G401 (cell line): ENCODE data around the gene PTPRN2. TPM values are rescaled to one million over a fixed set of nuclear protein-coding genes. Genes with fewer than 3 reads are reported as not detected.
"Not testable (repeated sequence)": the region's sequence is repeated elsewhere in the genome, so short reads cannot be mapped to it uniquely, and the experiment has no call there.

Experiments used
- DNase-seq: peaks from one replicate; pipeline ENCODE4 v3.0.0-alpha.2; 2015; ENCODE audit warnings: low spot score
- in situ Hi-C: cut with HindIII; loops from 2 replicates; pipeline ENCODE4 v1.10.0; 2016; ENCODE audit warnings: low sequenced_read_pairs, mixed read lengths
- total RNA-seq: library from RNA; depleted of rRNA; stranded (reverse); fragments of >200 nt; shearing (Covaris generic); gene quantifications from 2 replicates; pipeline ENCODE4 v1.2.3, GENCODE V29; 2014; rRNA removed

The PTPRN2 gene
- total RNA-seq: not detected in 2 replicates

DNA sequence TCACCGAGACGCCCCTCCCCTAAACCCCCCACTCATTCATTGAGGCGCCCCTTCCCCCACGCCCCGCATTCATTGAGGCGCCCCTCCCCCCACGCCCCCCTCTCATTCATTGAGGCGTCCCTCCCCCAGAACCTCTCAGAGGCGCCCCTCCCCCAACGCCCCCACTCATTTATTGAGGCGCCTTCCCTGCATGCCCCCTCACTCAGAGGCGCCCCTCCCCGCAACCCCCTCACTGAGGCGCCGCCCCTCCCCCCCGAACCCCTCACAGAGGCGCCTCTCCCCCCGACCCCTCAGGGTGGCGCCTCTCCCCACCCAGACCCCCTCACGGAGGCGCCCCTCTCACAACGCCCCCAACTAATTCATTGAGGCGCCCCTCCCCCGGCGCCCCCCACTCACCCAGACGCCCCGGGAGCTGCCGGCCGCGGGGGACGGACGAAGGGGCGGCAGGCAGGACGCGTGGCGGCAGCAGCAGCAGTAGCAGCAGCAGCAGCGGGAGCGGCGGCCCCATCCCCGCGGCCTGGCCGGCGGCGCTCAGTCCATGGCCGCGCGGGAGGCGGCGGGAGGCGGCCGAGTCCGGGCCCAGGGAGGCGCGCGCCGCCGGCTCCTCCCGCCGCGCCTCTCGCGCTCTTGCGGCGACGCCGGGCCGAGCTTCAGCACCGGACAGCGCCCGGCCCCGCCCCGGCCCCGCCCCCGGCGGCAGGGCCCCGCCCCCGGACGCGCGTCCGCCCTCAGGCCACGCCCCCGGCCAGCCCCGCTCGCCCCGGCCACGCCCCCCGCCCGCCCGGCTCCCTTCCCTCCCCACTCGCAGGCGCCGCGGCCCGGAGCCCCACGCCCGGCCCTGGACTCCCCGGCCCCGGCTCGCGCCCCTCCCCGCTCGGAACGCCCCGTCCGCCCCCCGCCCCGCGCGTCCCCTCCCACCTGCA, at the start of gene PTPRN2:
TSS of gene PTPRN2 (minus strand) at position 662 of the 923 bp plus-strand sequence.
- in situ Hi-C loops: no loop called here
- DNase-seq: peak; percentile 78

DNA sequence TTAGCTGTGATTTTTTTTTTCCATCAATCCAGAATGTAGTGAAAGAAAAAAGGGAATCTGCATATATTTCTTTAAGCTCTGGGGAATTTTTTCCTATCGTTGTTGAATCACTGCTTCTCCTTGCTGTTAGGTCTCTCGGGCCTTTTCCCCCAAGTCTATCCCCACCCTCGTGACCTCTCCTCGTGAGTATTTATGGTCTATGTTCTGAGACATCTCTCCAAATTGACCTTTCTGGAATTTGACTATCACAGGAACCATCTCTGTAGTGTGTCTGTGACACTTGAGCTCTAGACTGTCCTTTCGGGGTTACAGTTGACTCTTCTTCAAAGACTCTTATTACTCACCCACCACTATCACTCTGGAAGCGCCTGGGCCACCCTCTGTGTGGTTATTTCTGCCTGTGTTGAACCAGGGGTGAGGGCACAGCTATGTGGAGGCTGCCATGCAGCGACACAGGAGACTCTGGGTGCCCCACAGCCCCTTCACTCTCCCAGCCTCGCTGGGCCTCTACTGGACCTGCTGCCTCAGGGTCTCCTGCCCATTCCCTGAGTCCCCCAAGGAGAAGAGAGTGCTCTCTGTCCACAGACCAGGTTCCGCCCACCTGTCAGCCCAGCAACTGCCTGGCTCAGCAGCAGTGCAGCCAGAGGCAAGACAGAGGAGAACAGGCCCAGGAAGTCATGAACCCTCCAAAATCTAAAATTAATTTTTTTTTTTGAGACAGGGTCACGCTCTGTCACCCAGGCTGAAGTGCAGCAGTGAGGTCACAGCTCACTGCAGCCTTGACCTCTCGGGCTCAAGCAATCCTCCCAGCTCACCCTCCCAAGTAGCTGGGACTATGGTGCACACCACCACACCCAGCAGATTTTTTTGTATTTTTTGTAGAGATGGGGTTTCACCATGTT, 45.7 kb upstream of the PTPRN2 start:
- in situ Hi-C loops: no loop called here
- no peak for DNase-seq

DNA sequence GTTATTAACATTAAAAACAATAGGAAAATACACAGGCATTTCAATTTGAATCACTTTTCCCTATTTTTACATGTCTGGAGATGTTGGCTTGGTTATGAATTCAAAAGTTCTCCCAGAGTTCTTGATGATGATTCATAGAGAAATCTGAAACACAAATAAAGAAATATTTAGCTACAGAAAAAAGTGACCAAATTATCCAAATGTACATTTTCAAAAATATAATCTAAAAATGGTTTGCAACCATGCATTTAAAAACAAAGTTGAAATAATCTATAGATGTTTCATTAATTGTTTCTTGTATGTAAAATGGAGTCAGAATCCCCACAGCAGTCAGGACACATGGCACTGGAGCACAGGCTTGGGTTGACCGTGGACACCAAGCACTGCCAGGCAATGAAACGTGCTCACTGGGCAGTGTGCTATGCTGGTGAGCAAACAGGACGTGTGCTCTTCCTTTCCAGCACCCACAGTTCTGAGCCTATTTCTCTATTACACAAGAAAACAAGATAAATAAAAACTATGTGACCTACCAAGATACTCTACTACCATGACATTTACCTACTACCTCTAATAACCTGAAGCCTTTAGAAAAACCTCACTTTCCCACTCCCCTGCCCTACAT, 44.1 kb upstream of the PTPRN2 start:
- DNase-seq: no peak
- in situ Hi-C loops: no loop called here

DNA sequence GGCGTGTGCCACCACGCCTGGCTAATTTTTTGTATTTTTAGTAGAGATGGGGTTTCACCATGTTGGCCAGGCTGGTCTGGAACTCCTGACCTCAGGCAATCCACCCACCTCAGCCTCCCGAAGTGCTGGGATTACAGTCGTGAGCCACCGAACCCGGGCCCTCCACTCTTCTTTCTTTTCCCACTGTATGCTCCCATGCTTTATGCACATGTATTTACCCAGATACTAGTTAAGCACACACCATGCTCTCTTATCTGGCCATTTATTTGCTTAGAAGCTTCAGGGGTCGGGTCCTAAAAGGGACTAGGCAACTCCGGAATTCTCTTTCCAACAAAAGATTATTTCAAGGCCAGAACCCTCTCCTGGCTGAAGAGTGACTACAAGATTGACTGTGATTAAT, 38.7 kb upstream of the PTPRN2 start:
- in situ Hi-C loops, DNase-seq: not testable (repeated sequence)

DNA sequence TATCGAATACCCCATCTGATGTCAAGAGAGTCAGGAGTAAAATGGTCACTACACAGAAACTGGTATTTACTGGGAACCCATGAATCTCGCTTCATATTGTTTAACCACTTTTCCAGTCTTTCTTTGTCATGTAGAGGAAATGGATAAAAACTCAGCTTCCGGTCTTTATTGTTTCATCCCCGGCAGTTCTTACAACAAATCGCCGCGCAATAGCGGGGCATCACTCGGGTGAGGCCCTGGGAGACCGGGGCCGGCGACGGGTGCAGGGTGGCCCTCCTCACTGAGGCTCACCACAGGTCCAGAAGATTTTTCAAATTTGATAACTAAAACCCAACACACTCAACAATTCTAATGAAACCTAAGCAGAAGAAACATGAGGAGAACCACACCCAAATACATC, 35.6 kb upstream of the PTPRN2 start:
- no peak for DNase-seq
- in situ Hi-C loops: no loop called here

DNA sequence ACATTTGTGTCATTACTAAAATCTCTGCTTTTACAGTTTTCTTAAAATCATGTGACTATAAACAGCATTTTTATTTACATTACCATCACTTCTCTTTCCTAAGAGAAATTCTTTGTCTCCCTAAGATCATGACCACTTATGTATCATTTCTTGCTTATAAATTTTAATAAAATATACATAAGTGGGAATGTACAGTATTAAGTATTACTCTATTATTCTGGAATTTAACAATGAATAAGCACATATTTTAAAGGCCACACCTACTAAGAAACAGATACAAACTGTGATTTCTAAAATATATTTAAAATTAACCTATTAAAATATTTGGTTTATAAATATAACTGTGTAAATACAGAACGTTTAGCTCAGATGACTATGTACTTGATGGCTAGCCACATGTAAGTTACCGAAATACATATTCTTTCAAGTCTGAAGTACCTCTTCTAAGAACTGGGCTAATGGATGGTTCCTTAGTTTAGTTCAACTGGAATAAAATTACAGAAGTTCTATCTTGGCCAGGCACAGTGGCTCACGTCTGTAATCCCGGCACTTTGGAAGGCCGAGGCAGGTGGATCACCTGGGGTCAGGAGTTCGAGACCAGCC, 33.3 kb upstream of the PTPRN2 start:
- in situ Hi-C loops: no loop called here

DNA sequence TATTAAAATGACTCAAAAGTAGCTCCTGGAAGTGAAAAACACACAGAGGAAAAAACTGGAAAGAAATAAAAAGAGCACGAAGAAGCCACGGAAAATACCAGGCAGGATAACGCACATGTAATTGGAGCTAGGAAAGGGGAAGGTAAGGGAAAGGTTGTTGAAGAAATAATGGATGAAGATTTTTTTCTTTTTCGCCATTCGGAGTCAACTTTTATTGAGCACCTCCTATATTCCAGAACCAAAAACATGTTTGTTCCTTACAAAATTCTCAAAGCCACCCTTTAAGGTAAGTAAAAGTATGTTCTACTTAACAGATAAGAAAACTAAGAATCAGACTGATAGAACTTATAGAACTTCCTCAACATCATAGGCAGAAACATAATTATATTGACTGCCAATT, 32.8 kb upstream of the PTPRN2 start:
- DNase-seq: no peak
- in situ Hi-C loops: no loop called here

More for the DNA sequence above, 33.3 kb upstream of the PTPRN2 start:
- no peak for DNase-seq

DNA sequence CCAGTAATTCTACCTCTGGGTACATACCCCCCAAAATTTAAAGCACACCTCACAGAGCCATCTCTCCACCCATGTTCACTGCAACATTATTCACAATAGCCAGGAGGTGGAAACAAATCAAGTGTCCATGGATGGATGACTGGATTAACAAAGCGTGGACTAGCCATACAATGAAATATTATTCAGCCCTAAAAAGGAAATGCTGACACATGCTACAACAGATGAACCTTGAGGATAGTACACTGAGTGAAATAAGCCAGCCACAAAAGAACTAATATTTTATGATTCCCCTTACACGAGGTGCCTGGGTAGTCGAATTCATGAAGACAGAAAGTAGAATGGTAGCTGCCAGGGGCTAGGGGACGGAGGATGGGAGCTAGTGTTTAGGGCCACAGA, 31.1 kb upstream of the PTPRN2 start:
- in situ Hi-C loops: no loop called here
- no peak for DNase-seq

DNA sequence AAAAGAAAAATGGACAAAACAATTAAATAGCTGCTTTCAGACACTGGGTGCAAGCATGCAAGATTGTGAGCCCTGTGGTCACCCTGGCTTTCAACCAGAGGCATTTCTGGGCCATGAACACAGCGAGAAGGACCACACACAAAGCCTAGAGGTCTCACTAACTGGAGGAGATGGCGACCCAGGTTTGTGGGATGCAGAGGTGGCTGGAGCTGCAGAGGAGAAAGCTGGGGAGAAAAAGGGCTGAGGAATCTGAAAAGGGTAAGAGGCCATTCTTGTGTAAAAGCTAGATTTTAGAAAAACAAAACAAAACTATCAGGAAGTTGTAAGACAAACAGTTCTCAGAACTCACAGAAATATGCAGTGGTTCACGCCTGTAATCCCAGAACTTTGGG, 30.1 kb upstream of the PTPRN2 start:
- DNase-seq: no peak
- in situ Hi-C loops: no loop called here

DNA sequence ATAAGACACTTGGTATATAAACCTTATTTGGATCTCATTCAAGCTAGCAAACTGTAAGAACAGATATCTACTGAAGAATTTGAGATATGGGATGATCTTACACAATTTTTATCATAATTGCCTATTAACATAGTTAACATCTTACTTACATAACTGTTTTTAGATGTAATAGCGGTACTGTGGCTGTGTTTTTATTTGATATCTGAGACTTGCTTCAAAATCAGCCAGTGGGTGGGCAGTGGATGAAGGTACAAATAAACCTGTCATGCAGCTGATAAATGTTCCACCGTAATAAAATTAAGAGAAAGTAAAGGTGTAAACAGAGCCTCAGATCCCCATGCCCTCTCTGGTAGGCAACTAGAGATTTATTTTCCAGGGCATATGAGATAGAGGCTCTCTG, 28.4 kb upstream of the PTPRN2 start:
- in situ Hi-C loops: no loop called here
- DNase-seq: no peak

DNA sequence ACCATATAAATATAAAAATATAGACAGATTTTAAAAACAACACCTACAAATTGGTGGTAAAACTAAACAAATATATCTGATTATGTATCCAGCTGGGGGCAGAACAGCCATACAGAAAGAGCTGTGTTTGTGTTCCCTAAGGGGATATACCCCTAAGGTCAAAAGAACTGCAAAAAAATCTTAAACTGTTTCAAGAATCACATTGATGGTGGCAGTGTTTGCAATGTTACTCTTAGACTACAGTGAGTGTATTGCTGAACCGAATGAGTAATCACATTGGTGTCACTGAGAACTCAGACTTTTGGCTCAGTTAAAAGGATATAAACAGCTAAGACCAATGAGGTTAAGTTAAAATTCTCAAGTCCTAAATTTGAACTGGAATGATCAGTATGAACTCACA, 27.1 kb upstream of the PTPRN2 start:
- DNase-seq: no peak
- in situ Hi-C loops: no loop called here

DNA sequence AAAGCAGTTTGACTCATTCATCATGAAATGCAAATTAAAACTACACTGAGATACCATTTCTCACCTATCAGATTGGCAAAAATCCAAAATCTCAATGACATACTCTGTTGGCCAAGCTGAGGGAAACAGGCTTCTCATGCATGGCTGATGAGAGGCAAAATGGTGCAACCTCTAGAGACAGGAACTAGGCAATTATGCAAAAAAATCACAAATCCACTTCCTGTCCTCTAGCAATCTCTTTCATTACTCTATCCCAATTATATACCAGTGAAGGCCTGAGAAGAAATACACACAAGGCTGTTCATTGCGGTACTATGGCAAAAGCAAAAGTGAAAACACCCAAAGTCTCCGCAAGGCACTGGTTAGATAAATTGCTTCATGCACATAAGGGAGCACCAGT, 25.9 kb upstream of the PTPRN2 start:
- no peak for DNase-seq
- in situ Hi-C loops: no loop called here

DNA sequence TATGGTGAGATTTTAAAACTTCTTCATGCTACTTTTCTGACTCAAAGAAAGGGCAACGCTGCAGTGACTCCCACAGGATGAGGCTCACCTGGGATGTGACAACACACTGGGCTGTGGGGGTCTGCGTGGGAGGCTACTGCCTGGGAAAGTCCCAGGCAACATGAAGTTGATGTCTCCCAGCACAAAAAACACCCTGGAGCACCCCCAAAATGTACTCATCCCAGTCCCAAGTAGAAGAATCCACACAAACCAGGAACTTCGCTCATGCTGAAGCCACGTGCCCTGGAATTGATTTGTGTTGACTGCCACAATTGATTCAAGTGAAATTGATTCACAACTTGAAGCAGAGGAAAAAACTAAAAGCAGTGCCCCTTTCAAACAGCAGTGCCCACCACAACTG, 24.9 kb upstream of the PTPRN2 start:
- in situ Hi-C loops: no loop called here
- DNase-seq: no peak

DNA sequence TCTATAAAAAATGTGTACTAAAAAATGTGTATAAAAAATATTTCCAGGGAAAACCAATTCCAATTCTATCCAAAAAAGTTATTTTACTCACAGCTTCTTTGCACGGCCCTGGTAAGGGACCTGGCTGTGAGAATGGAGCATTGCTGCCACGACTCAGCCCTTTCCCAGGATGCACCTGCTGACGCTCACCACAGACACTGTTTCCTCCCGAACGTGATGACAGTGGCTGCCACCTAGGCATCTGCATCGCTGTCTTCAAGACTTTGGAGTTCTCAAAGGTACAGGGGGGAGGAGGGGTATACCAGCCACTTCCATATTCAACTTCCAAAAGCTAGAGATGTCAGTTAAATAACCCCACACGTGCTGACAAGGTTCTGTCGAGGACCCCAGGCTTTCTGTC, 23.9 kb upstream of the PTPRN2 start:
- in situ Hi-C loops: no loop called here
- DNase-seq: no peak

DNA sequence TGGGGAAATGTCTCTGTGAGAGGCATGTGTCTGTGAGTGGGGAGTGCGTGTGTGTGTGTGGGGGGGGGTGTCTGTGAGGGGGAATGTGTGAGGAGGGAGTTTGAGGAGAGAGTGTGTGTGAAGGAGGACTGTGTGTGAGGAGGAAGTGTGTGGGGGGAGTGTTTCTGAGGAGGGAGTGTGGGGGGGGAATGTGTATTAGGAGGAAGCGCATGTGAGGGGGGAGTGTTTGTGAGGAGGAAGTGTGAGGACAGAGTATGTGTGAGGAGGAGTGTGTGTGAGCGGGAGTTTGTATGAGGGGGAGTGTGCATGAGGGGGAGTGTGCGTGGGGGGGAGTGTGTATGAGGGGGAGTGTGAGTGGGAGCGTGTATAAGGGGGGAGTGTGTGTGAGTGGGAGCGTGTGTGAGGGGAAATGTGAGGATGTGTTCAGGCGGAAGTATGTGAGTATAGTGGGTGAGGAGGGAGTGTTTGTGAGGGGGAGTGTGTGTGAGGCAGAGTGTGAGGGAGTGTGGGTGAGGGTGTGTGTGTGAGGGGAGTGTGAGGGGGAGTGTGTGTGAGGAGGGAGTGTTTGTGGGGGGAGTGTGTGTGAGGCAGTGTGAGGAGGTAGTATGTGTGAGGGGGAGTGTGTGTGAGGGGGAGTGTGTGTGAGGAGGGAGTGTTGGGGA, 21.8 kb upstream of the PTPRN2 start:
- DNase-seq: no peak
- in situ Hi-C loops: no loop called here

DNA sequence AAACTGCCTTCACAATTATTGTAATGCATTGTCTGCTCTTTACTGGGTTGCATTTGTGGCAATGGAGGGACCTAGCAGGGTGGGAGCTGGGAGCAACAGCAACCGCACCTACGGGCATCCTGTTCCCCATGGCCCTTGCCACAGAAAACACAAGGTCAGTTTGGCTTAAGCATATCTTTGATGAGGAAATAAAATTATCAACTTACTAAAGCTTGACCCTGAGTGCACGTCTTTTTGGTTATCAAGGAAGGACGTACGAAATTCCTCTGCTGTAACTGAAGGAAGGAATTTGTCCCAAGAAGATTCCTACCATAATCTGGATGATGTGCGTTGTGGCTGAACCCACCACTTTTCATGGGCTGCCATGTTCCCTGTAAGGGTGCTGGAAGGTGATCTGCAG, 19.9 kb upstream of the PTPRN2 start:
- in situ Hi-C loops: no loop called here

DNA sequence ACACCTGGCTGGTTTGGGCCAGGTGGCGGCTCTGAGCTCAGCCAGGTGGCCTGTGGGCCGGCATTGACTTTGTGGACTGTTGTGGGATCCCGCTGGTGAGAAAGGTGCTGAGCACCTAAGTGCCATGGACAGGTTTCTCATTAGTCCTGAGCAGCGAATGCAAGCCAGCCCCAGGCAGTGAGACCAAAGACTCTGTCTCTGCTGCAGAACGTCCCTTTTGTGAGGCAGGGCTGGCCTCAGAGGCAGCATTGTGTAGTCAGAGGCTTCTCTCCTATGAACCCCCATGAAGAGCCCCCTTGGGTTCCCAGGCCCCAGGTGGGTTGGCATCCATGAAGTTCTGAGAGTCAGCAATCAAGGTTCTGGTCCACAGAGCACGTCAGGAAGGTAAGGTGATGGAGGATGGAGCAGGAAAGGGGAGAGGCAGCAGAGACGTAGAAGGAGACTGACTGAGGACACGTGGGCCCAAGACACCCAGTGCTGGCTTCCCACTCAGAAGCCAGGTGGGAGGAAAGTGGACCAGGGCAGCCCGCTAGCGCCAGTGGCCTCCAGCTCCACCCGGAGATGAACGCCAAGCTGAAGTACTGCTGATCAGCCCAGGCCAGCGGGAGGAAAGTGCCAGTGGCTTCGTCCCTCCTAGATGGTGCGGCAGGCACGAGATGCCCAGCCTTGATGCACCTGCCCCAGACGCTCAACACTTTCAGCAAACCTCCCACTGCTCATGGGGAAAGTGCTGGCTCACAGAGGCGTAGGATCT, 19.2 kb upstream of the PTPRN2 start:
- no peak for DNase-seq

More for the DNA sequence above, 19.9 kb upstream of the PTPRN2 start:
- no peak for DNase-seq

DNA sequence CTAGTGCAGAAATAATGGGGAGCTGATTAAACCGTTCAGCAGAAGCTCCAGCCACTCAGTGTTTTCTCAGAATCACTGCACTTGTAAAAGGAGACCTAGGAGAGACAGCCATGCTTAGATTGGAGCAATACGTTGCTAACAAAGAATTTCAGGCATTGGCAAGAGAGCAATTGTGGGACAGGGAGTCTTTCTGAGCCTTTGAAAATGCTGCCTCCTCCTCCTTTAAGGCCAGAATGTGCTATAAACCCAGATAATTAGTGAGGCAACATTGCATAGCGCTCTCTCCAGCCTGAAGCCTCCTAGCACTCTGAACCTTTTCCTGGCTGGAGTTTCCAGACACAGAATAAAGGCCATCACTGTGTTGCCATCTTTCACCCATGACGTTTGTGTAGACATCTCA, 18.5 kb upstream of the PTPRN2 start:
- in situ Hi-C loops: no loop called here
- no peak for DNase-seq

More for the DNA sequence above, 19.2 kb upstream of the PTPRN2 start:
- in situ Hi-C loops: no loop called here
